H1 (cell line): ENCODE measurements around the gene IWS1. TPM values are rescaled to one million over a fixed set of nuclear protein-coding genes. Genes with fewer than 3 reads are reported as not detected.
A peak's percentile ranks its signal among the peaks of the same experiment; 100 is the strongest.

Experiments
- CTCF ChIA-PET: fragments of 300-600 bp; sonication (Branson Sonifier 250); formaldehyde crosslinking; loops from one replicate; lab custom pipeline; 2021; ENCODE audit not compliant: partially characterized antibody; lab: Charles Lee
- POLR2A ChIA-PET: fragments of 300-600 bp; sonication (Branson Sonifier 250); formaldehyde crosslinking; loops from one replicate; lab custom pipeline; 2021; ENCODE audit warnings: inconsistent platforms; ENCODE audit not compliant: partially characterized antibody; lab: Charles Lee
- DNase-seq, 2 experiments: peaks; one replicate each; pipeline versions ENCODE4 v3.0.0 to v3.0.0-alpha.2; 2010 to 2022; ENCODE audit warnings: low spot score in 2 of 2, low read depth in 1 of 2, mixed read lengths in 1 of 2
- FAIRE-seq: peaks from 2 replicates; lab custom pipeline; 2011; peaks lifted over from hg19 to GRCh38; lab: Jason Lieb, UNC
- H2AFZ ChIP-seq: 2 replicates; pipeline ENCODE4 v1.8.1; 2012; ENCODE audit warnings: low read length, inconsistent platforms
- H2AK5ac ChIP-seq: 2 replicates; pipeline ENCODE4 v1.6.1; 2013; ENCODE audit warnings: low read depth, low read length
- H2BK120ac ChIP-seq: replicated peaks from 2 replicates; pipeline ENCODE3; 2013; ENCODE audit warnings: low read depth, low read length, inconsistent platforms
- H2BK12ac ChIP-seq: 2 replicates; pipeline ENCODE4 v1.6.1; 2013; ENCODE audit warnings: low read depth, low read length
- H2BK15ac ChIP-seq: 2 replicates; pipeline ENCODE4 v1.6.1; 2013; ENCODE audit warnings: low read length
- H2BK20ac ChIP-seq: 2 replicates; pipeline ENCODE4 v1.6.1; 2013; ENCODE audit warnings: low read length
- H2BK5ac ChIP-seq: 2 replicates; pipeline ENCODE4 v1.6.1; 2013; ENCODE audit warnings: low read depth, low read length
- H3K14ac ChIP-seq: 2 replicates; pipeline ENCODE4 v1.6.1; 2013; ENCODE audit warnings: inconsistent platforms; ENCODE audit not compliant: insufficient read length
- H3K18ac ChIP-seq: 2 replicates; pipeline ENCODE4 v1.6.1; 2013; ENCODE audit warnings: low read length; ENCODE audit errors: extremely low read depth
- H3K23ac ChIP-seq: 2 replicates; pipeline ENCODE4 v1.6.1; 2013; ENCODE audit warnings: inconsistent platforms; ENCODE audit not compliant: insufficient read length
- H3K23me2 ChIP-seq: 2 replicates; pipeline ENCODE4 v1.6.1; 2013; ENCODE audit warnings: low read depth, low read length
- H3K27ac ChIP-seq: 2 replicates; pipeline ENCODE4 v1.6.1; 2011; ENCODE audit warnings: low read depth, low read length, inconsistent platforms
- H3K27me3 ChIP-seq, 4 experiments: replicated peaks in 1 of 4; 1 replicate in 1 of 4; 2 replicates in 3 of 4; pipeline versions ENCODE4 v1.6.1 to v1.8.1; 2011 to 2013; ENCODE audit warnings: low read length in 3 of 4, mild to moderate bottlenecking in 3 of 4, inconsistent platforms in 2 of 4, mixed read lengths in 2 of 4, moderate library complexity in 1 of 4; ENCODE audit not compliant: control insufficient read depth in 3 of 4, insufficient read depth in 3 of 4; ENCODE audit errors: extremely low read depth in 1 of 4
- H3K36me3 ChIP-seq, 4 experiments: 2 replicates each; pipeline versions ENCODE4 v1.6.1 to v1.8.1; 2011 to 2013; ENCODE audit warnings: mild to moderate bottlenecking in 4 of 4, low read length in 3 of 4, moderate library complexity in 2 of 4, control low read depth in 1 of 4, inconsistent platforms in 1 of 4; ENCODE audit not compliant: insufficient read depth in 4 of 4, control insufficient read depth in 2 of 4
- H3K4ac ChIP-seq: replicated peaks from 2 replicates; pipeline ENCODE3; 2013; ENCODE audit warnings: low read length, low read depth, mixed read lengths, inconsistent platforms; ENCODE audit not compliant: insufficient read length
- H3K4me1 ChIP-seq, 4 experiments: replicated peaks in 1 of 4; 1 replicate in 1 of 4; 2 replicates in 3 of 4; pipeline versions ENCODE4 v1.6.1 to v1.8.1; 2011 to 2013; ENCODE audit warnings: low read length in 3 of 4, inconsistent platforms in 2 of 4, mixed read lengths in 1 of 4; ENCODE audit not compliant: insufficient read depth in 4 of 4, control insufficient read depth in 3 of 4
- H3K4me2 ChIP-seq, 2 experiments: 2 replicates each; pipeline versions ENCODE4 v1.6.1 to v1.8.1; 2011 to 2013; ENCODE audit warnings: low read depth in 2 of 2, low read length in 2 of 2, control low read depth in 1 of 2, inconsistent platforms in 1 of 2, mild to moderate bottlenecking in 1 of 2; ENCODE audit not compliant: insufficient read depth in 1 of 2
- H3K4me3 ChIP-seq, 4 experiments: fragments of 200-600, 300-600 bp in 1 of 4; sonication (generic), shearing (Covaris generic), sonication (Bioruptor Twin) in 1 of 4; 2 replicates each; pipeline versions ENCODE4 v1.5.1 to v1.8.1; 2011 to 2016; ENCODE audit warnings: low read length in 4 of 4, low read depth in 3 of 4, control low read depth in 2 of 4, inconsistent platforms in 2 of 4, mild to moderate bottlenecking in 2 of 4, mixed read lengths in 1 of 4, moderate library complexity in 1 of 4; ENCODE audit not compliant: insufficient read depth in 2 of 4; ENCODE audit errors: extremely low read depth in 1 of 4
- H3K56ac ChIP-seq: replicated peaks from 2 replicates; pipeline ENCODE3; 2013; ENCODE audit warnings: low read depth, mild to moderate bottlenecking, mixed read lengths, low read length, inconsistent platforms; ENCODE audit not compliant: insufficient read length
- H3K79me1 ChIP-seq: 2 replicates; pipeline ENCODE4 v1.6.1; 2013; ENCODE audit warnings: low read depth, low read length, control low read depth
- H3K79me2 ChIP-seq, 2 experiments: 2 replicates each; pipeline versions ENCODE4 v1.6.1 to v1.8.1; 2012 to 2013; ENCODE audit warnings: low read length in 2 of 2, mild to moderate bottlenecking in 2 of 2, inconsistent platforms in 1 of 2; ENCODE audit not compliant: insufficient read depth in 2 of 2, control insufficient read depth in 1 of 2
- H3K9ac ChIP-seq, 4 experiments: replicated peaks in 1 of 4; 1 replicate in 1 of 4; 2 replicates in 3 of 4; pipeline versions ENCODE4 v1.6.1 to v1.8.1; 2011 to 2013; ENCODE audit warnings: low read depth in 3 of 4, low read length in 3 of 4, control low read depth in 2 of 4, mild to moderate bottlenecking in 2 of 4, moderate library complexity in 2 of 4, inconsistent platforms in 1 of 4; ENCODE audit errors: extremely low read depth in 1 of 4
- H3K9me3 ChIP-seq, 2 experiments: 2 replicates each; pipeline versions ENCODE4 v1.6.1 to v1.8.1; 2012 to 2013; ENCODE audit warnings: mild to moderate bottlenecking in 2 of 2, moderate library complexity in 2 of 2, control low read depth in 1 of 2, inconsistent platforms in 1 of 2, low read depth in 1 of 2, low read length in 1 of 2, mixed read lengths in 1 of 2; ENCODE audit not compliant: insufficient read depth in 2 of 2
- H4K20me1 ChIP-seq, 2 experiments: replicated peaks in 1 of 2; 2 replicates each; pipeline versions ENCODE3 to v1.8.1; 2011 to 2013; ENCODE audit warnings: inconsistent platforms in 2 of 2, low read length in 2 of 2, mild to moderate bottlenecking in 1 of 2; ENCODE audit not compliant: insufficient read depth in 2 of 2, control insufficient read depth in 1 of 2
- H4K5ac ChIP-seq: 2 replicates; pipeline ENCODE4 v1.6.1; 2013; ENCODE audit warnings: low read length, low read depth, mixed read lengths, inconsistent platforms; ENCODE audit not compliant: insufficient read length
- H4K8ac ChIP-seq: 2 replicates; pipeline ENCODE4 v1.8.0; 2013; ENCODE audit warnings: mild to moderate bottlenecking, moderate library complexity, low read length, inconsistent platforms; ENCODE audit not compliant: insufficient read depth; ENCODE audit errors: extremely low read depth
- H4K91ac ChIP-seq: replicated peaks from 2 replicates; pipeline ENCODE3; 2013; ENCODE audit warnings: low read length, mixed read lengths, inconsistent platforms; ENCODE audit not compliant: insufficient read length
- GTF2F1 ChIP-seq: IDR thresholded peaks from 2 replicates; pipeline ENCODE4 v1.6.1; 2012; ENCODE audit warnings: low read depth, low read length, improper control_type of control experiment, borderline replicate concordance
- PHF8 ChIP-seq: fragments of 200-600 bp; sonication (generic); conservative IDR thresholded peaks from 2 replicates; pipeline ENCODE4 v1.7.1; 2012; ENCODE audit warnings: low read depth, mild to moderate bottlenecking, inconsistent platforms, low read length, moderate library complexity
- SP1 ChIP-seq: IDR thresholded peaks from 2 replicates; pipeline ENCODE4 v1.6.1; 2011; ENCODE audit warnings: low read depth, low read length
- WGBS, 2 experiments: shearing (Covaris generic) in 1 of 2; methylation state at CpG; one replicate each; pipeline versions ENCODE4 v1.1.6 to v1.1.7; 2013 to 2015; ENCODE audit warnings: low lambda C conversion rate in 2 of 2, mixed read lengths in 2 of 2, inconsistent platforms in 1 of 2, low coverage in 1 of 2, missing lambda C conversion rate in 1 of 2; ENCODE audit not compliant: insufficient replicate concordance in 2 of 2, insufficient coverage in 1 of 2, insufficient read length in 1 of 2; ENCODE audit errors: extremely low coverage in 1 of 2, missing lambda C conversion rate in 1 of 2; 5-methylcytosine and 5-hydroxymethylcytosine counted together
- polyA plus RNA-seq, 7 experiments: library from polyadenylated mRNA; depleted of rRNA in 3 of 7; stranded (reverse) in 5 of 7; unstranded in 2 of 7; fragments of >200 nt in 5 of 7; fragments of 200-250 nt in 2 of 7; gene quantifications; 1 replicate in 5 of 7; 2 replicates in 1 of 7; 4 replicates in 1 of 7; pipeline versions ENCODE4 v1.2.1 to v1.2.3, GENCODE V29; 2011 to 2013; ENCODE audit warnings: missing spikeins in 2 of 7, mixed read lengths in 2 of 7
- total RNA-seq: library from RNA; stranded (reverse); fragmentation: NEBNext Ultra II Directional; extraction: Animal tissue kit (Norgen Biotek cat#: 25700); gene quantifications from 2 replicates; pipeline ENCODE4 v1.2.1, GENCODE V29; 2021
- TF ChIP-seq, protein P1 (sequence below): IDR thresholded peaks from 2 replicates; pipeline ENCODE4 v1.6.1; 2011; ENCODE audit warnings: low read depth, mild to moderate bottlenecking, low read length; ENCODE audit not compliant: insufficient read depth

The IWS1 gene
- total and polyA plus RNA-seq, 2 of the 8 experiments (the other 6 are each of a cell fraction or from before 2014, with no cell fraction given): 18.4 to 64.8 TPM

DNA sequence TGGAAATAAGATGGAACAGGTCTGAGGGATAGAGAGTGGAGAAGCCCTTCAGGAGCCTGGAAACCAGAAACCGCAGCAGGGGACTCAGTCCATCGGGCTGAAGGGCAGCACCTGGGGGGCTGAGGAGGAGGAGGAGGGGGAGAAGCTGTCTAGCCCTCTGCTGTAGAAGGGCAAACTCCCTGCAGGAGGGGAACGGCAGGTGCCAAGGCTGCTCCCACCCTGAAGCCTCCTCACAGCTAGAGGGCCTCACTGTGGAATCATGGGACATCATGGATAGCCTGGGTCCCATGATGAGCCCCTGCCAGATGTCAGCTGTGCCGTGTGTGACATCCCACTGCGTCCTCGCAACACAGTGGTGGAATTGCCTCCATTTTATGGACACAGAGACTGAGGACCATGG is 9.6 kb upstream of the IWS1 start:
- H4K91ac ChIP-seq: no peak overlapping the region
- no peak overlapping the region for H3K4ac ChIP-seq
- no peak overlapping the region for H3K27ac ChIP-seq
- H3K36me3 ChIP-seq: no peaks in the 10 kb centered on the region
- H4K5ac ChIP-seq: no peak overlapping the region
- H2BK120ac ChIP-seq: no peak overlapping the region
- 88% methylated on average over 6 of the region's 6 CpGs; no CpG with 5 or more reads in 1 of the 2 experiments for WGBS, 2 experiments
- no peaks in the 10 kb centered on the region for H4K20me1 ChIP-seq
- no peak overlapping the region for H3K9ac ChIP-seq
- FAIRE-seq: no peak
- H3K4me3 ChIP-seq: no peak overlapping the region
- H3K9me3 ChIP-seq: no peaks in the 10 kb centered on the region
- H3K23me2 ChIP-seq: no peaks in the 10 kb centered on the region
- H2BK15ac ChIP-seq: no peak overlapping the region
- H3K4me1 ChIP-seq: no peaks in the 10 kb centered on the region
- no peak for TF ChIP-seq PHF8
- no peak for TF ChIP-seq GTF2F1
- TF ChIP-seq, protein P1, sequence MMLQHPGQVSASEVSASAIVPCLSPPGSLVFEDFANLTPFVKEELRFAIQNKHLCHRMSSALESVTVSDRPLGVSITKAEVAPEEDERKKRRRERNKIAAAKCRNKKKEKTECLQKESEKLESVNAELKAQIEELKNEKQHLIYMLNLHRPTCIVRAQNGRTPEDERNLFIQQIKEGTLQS: no peak
- no peak for TF ChIP-seq SP1
- H2BK5ac ChIP-seq: no peak overlapping the region
- H3K56ac ChIP-seq: no peak overlapping the region
- ChIA-PET CTCF (no interaction called here), POLR2A (no interaction called here)
- DNase-seq: no peak
- no peaks in the 10 kb centered on the region for H3K79me1 ChIP-seq
- peak overlapping the region; percentile 82; the same call in 1 of the 2 replicates for H4K8ac ChIP-seq
- no peak overlapping the region for H2AFZ ChIP-seq
- H3K79me2 ChIP-seq: no peaks in the 10 kb centered on the region
- H2BK20ac ChIP-seq: no peak overlapping the region
- H3K14ac ChIP-seq: no peak overlapping the region
- no peak overlapping the region for H2AK5ac ChIP-seq
- no peak overlapping the region for H3K18ac ChIP-seq
- no peak overlapping the region for H3K23ac ChIP-seq
- no peak overlapping the region for H2BK12ac ChIP-seq
- H3K27me3 ChIP-seq: no peaks in the 10 kb centered on the region; a peak in 2 of 7 replicates
- no peak overlapping the region for H3K4me2 ChIP-seq
